DOHH2 (cell line): Measurements from ENCODE around the gene FRMD3.

ENCODE experiments used
- CTCF ChIP-seq: fragments of 200-600 bp; sonication (generic); IDR thresholded peaks from one replicate; pipeline ENCODE4 v1.5.1; 2014; ENCODE audit warnings: antibody characterized with exemption, mild to moderate bottlenecking, low read depth, low read length; ENCODE audit not compliant: poor library complexity, severe bottlenecking
- EZH2phosphoT487 ChIP-seq: fragments of 200-600 bp; sonication (generic); IDR thresholded peaks from 2 replicates; pipeline ENCODE4 v1.6.1; 2017; ENCODE audit warnings: borderline replicate concordance, mild to moderate bottlenecking, antibody characterized with exemption, low read length, moderate library complexity, mixed read lengths

- no peak for TF ChIP-seq CTCF
- no peak for TF ChIP-seq EZH2phosphoT487
These were observed 273.9 kb downstream of the FRMD3 start for GRCh38 chr9:83264315-83264714.
